Measurements from ENCODE around the gene SCRN2. TPM values are rescaled to one million over a fixed set of nuclear protein-coding genes. Genes with fewer than 3 reads are reported as not detected.

SCRN2 gene
- total RNA-seq, 1 donor from 2014 or later = 50.7 TPM

- H3K4me3 Mint-ChIP-seq = peak overlapping the region; percentile 87
- TF ChIP-seq, protein P1, sequence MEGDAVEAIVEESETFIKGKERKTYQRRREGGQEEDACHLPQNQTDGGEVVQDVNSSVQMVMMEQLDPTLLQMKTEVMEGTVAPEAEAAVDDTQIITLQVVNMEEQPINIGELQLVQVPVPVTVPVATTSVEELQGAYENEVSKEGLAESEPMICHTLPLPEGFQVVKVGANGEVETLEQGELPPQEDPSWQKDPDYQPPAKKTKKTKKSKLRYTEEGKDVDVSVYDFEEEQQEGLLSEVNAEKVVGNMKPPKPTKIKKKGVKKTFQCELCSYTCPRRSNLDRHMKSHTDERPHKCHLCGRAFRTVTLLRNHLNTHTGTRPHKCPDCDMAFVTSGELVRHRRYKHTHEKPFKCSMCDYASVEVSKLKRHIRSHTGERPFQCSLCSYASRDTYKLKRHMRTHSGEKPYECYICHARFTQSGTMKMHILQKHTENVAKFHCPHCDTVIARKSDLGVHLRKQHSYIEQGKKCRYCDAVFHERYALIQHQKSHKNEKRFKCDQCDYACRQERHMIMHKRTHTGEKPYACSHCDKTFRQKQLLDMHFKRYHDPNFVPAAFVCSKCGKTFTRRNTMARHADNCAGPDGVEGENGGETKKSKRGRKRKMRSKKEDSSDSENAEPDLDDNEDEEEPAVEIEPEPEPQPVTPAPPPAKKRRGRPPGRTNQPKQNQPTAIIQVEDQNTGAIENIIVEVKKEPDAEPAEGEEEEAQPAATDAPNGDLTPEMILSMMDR (IDR thresholded peaks at IDR 0.05; ENCODE audit: unreplicated experiment) = no peak
- peak overlapping the region; percentile 36 for H3K27ac Mint-ChIP-seq
- peaks cover 10% of the 10 kb centered on the region for H3K36me3 Mint-ChIP-seq
- peaks cover 18% of the 10 kb centered on the region for H3K4me1 Mint-ChIP-seq
- no peaks in the 10 kb centered on the region for H3K27me3 Mint-ChIP-seq (ENCODE audit: low read depth)
- DNase-seq (ENCODE audit: low spot score in 2 of 2, unreplicated experiment in 2 of 2) = no peak
- no peaks in the 10 kb centered on the region for H3K9me3 Mint-ChIP-seq
These were observed 11.2 kb downstream of the SCRN2 start for GRCh38 chr17:47829870-47830269.

DNA sequence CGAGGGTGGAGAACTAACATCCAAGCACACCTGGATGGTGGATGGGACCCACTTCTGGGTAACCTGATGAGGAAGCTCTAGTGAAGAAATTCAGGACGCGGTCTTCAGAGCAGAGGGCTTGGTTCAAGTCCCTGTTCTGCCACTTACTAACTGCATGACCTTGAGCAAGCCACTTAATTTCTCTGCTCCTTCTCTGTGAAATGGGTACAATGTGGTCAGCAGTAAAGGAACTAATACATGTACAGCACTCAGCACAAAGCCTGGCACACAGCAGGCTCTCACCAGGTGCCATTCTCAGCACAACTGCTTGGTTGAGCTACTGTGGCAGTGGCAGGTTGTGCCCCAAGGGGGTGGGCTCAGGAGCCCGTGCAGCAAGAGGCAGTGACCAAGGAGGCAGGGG lies 17.6 kb downstream of the SCRN2 start:
- H3K4me3 Mint-ChIP-seq = no peak overlapping the region
- TF ChIP-seq, protein P1 (IDR thresholded peaks at IDR 0.05; ENCODE audit: unreplicated experiment) = no peak
- no peak for DNase-seq (ENCODE audit: low spot score in 2 of 2, unreplicated experiment in 2 of 2)
- peaks cover 15% of the 10 kb centered on the region for H3K4me1 Mint-ChIP-seq
- H3K9me3 Mint-ChIP-seq = no peaks in the 10 kb centered on the region
- H3K27me3 Mint-ChIP-seq (ENCODE audit: low read depth) = no peaks in the 10 kb centered on the region
- H3K27ac Mint-ChIP-seq = no peak overlapping the region
- peaks cover 12% of the 10 kb centered on the region for H3K36me3 Mint-ChIP-seq

DNA sequence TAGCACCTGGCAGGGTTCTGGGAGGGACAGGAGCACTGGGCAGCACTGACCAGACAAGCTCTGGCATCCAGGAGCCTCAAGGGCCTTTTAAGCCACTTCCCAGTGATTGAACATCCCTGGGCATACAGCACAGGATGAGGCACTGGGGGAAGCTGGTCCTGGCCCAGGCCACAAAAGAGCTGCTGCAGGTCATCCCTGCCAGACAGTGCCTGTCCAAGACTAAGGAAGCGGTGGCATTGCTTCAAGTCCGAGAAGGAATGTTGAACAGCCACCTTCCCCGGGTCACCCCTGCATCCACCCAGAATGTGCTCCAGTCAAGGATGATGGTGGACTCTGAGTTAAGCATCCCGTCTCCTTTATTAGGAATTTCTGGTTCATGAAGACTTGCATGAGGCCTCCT lies 18.3 kb downstream of the SCRN2 start:
- peak overlapping the region; percentile 30 for H3K4me3 Mint-ChIP-seq

GRCh38 chr17:47821424-47822391 lies 19.4 kb downstream of the SCRN2 start, which contains the start of gene OSBPL7:
OSBPL7 (minus strand) TSS chr17:47821794; CDS start chr17:47820278, 1,516 bp downstream.
- DNase-seq (ENCODE audit: low spot score in 2 of 2, unreplicated experiment in 2 of 2) = peak; percentile 44 to 74

More for the DNA sequence above, 18.3 kb downstream of the SCRN2 start:
- H3K27ac Mint-ChIP-seq = peak overlapping the region; percentile 34
- H3K27me3 Mint-ChIP-seq (ENCODE audit: low read depth) = no peaks in the 10 kb centered on the region
- H3K9me3 Mint-ChIP-seq = no peaks in the 10 kb centered on the region
- H3K4me1 Mint-ChIP-seq = peaks cover 15% of the 10 kb centered on the region
- peaks cover 13% of the 10 kb centered on the region for H3K36me3 Mint-ChIP-seq
- no peak for DNase-seq (ENCODE audit: low spot score in 2 of 2, unreplicated experiment in 2 of 2)
- TF ChIP-seq, protein P1 (IDR thresholded peaks at IDR 0.05; ENCODE audit: unreplicated experiment) = no peak

GRCh38 chr17:47821031-47821423 lies 20.0 kb downstream of the SCRN2 start:
- Mint-ChIP-seq H3K9me3 (no peaks in the 10 kb centered on the region), H3K36me3 (peaks cover 15% of the 10 kb centered on the region), H3K4me1 (peaks cover 15% of the 10 kb centered on the region), H3K4me3 (peak overlapping the region; percentile 97), H3K27me3 (ENCODE audit: low read depth) (no peaks in the 10 kb centered on the region), H3K27ac (peak overlapping the region; percentile 89)
- TF ChIP-seq, protein P1 (IDR thresholded peaks at IDR 0.05; ENCODE audit: unreplicated experiment) = no peak
- DNase-seq (ENCODE audit: low spot score in 2 of 2, unreplicated experiment in 2 of 2) = no peak

More at GRCh38 chr17:47821424-47822391, 19.4 kb downstream of the SCRN2 start, which contains the start of gene OSBPL7:
- H3K36me3 Mint-ChIP-seq = peaks cover 20% of the 10 kb centered on the region
- peak within 1 kb of the TSS; percentile 97 for H3K4me3 Mint-ChIP-seq
- TF ChIP-seq, protein P1 (IDR thresholded peaks at IDR 0.05; ENCODE audit: unreplicated experiment) = no peak
- peaks cover 15% of the 10 kb centered on the region for H3K4me1 Mint-ChIP-seq
- peak within 1 kb of the TSS; percentile 89 for H3K27ac Mint-ChIP-seq
- H3K27me3 Mint-ChIP-seq (ENCODE audit: low read depth) = no peaks in the 10 kb centered on the region
- no peaks in the 10 kb centered on the region for H3K9me3 Mint-ChIP-seq
